ENCODE data around the gene INSL3. TPM values are rescaled to one million over a fixed set of nuclear protein-coding genes. Genes with fewer than 3 reads are reported as not detected.

The INSL3 gene
- total RNA-seq, 2 experiments from 2014 or later: 7.9 to 9.0 TPM

DNA sequence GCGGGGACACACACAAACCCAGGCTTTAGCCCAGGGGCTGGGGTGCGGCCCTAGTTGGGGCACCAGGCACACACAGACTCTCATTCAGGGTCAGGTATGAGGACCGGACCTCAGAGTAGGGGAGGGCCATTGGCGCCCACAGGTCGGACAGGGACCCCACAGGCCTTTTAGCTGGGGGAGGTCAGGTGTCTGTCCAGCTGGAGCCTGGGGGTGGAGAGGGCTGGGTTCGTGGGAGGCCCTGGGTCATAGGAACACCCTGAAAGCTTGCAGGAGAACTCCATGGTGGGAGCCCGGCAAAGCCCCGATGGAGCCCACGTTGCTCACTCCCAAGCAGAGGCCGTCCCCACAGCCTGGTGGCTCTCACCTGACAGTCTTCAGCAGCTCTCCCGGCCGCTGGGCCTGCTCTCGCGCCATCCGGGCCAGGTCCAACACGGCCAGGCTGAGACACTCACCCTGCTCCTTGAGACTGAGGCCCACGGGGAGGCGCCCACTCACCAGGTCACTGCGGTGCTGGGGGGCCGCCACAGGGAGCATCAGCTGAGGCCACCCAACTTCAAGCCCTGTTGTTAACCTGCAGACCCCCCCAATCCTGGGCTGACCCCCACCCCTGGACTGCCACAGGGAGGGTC lies 21.5 kb upstream of the INSL3 start:
- H3K36me3 Mint-ChIP-seq (ENCODE audit: low read depth): peaks cover 80% of the 10 kb centered on the region
- H3K27ac Mint-ChIP-seq: no peak overlapping the region
- ChIA-PET POLR2A (interaction anchor here (1.1 to 1.7 kb wide), 3 partner anchors 17 to 40 kb away, joined by 4 read pairs; partner anchors contain the start of gene RPL18A), CTCF (no interaction called here)
- peaks cover 48% of the 10 kb centered on the region for H3K4me1 Mint-ChIP-seq
- no peak overlapping the region for H3K4me3 Mint-ChIP-seq
- no peak for DNase-seq
- H3K27me3 Mint-ChIP-seq: no peaks in the 10 kb centered on the region
- H3K9me3 Mint-ChIP-seq: no peaks in the 10 kb centered on the region

DNA sequence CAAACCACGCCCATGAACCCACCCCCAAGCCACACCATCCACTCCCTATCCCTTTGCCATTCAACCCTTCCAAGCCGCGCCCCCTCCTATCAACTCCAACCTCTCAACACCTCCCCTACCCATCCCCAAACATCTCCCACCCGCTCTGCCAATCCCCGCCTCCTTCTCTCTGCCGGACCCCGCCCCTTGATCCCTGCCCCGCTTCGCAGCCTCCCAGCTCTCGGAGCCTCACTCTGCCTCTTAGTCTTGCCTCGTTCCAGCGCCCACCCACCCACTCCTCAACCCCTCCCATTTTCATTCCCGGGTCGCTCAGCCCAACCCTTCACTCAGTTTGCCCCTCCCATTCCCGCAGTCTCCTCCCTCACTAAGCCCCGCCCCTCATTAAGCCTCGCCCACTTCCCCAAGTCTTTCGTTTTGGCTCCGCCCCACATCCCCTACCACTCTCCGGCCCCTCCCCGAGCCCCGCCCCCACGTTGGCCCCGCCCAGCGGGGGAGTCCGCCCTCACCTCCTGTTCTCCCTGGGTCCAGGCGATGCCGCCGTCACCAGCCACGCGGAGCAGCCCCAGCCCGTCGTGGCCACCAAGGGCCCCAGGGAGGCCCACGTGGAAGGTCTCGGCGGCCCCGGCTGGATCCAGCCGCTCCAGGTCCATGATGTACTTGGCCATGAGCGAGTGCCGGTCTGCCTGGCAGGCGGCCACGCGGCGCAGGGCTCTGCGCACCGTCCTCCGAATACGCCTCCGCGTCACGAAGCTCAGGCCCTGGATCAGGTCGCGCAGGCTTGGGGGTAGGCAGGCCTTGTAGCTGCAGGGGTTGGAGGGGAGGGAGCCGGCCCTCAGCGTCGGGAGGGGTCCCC lies 20.7 kb upstream of the INSL3 start:
- H3K27me3 Mint-ChIP-seq: no peaks in the 10 kb centered on the region
- CTCF ChIA-PET: no interaction called here
- H3K4me3 Mint-ChIP-seq: no peak overlapping the region
- no peaks in the 10 kb centered on the region for H3K9me3 Mint-ChIP-seq
- POLR2A ChIA-PET: interaction anchor here (1.1 to 1.7 kb wide), 3 partner anchors 18 to 39 kb away, joined by 4 read pairs; partner anchors contain the start of gene RPL18A
- no peak overlapping the region for H3K27ac Mint-ChIP-seq
- DNase-seq: peak; percentile 67
- H3K36me3 Mint-ChIP-seq (ENCODE audit: low read depth): peaks cover 86% of the 10 kb centered on the region
- peaks cover 49% of the 10 kb centered on the region for H3K4me1 Mint-ChIP-seq

DNA sequence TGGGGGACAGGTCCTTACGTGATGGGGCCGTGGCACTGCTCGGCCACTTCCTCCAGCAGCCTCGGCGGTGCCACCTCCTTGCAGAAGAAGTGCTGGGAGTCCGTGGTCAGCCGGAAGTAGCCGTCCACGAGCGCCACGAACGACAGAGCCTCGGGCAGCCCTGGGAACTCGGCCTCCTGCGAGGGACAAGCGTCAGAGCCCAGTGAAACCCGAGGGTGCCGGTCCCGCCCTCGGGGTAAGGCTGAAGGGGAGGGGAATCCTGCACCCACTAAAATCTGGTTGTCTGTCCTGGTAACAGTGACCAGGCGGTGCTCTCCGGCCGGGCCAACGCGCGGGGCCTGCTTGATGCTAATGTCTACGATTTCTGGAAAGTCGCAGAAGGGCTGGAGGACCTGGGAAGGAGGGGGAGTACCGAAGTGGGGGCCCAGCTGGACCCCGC lies 20.1 kb upstream of the INSL3 start:
- ChIA-PET CTCF (no interaction called here), POLR2A (interaction anchor here (1.6 kb wide), 1 partner anchor 18 kb away, joined by 4 read pairs; the partner anchor contains the start of gene RPL18A)
- H3K27me3 Mint-ChIP-seq: no peaks in the 10 kb centered on the region
- H3K36me3 Mint-ChIP-seq (ENCODE audit: low read depth): peaks cover 90% of the 10 kb centered on the region
- no peaks in the 10 kb centered on the region for H3K9me3 Mint-ChIP-seq
- H3K4me1 Mint-ChIP-seq: peaks cover 51% of the 10 kb centered on the region
- no peak for DNase-seq
- H3K27ac Mint-ChIP-seq: no peak overlapping the region
- H3K4me3 Mint-ChIP-seq: no peak overlapping the region

DNA sequence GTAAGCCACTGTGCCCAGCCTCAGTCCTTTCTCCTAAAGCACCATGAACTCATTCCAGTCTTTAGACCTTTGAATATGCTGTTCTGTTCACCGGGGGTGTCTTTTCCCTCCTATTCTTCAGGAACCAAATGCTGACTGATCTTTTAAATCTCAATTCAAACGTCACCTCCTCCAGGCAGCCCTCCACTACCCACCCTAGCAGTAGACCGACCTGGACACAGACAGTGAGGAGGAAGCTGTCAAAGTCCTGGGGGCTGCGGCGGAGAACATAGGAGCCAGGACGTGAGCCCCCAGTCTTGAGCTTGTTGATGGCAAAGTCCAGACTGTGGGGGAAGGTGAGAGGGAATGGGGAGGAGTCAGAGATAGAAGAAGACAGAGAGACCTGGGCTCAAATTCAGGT lies 18.7 kb upstream of the INSL3 start:
- no peaks in the 10 kb centered on the region for H3K27me3 Mint-ChIP-seq
- CTCF ChIA-PET: no interaction called here
- POLR2A ChIA-PET: interaction anchor here (0.9 kb wide), 1 partner anchor 8 kb away, joined by 5 read pairs; the partner anchor contains the start of gene JAK3
- peaks cover 91% of the 10 kb centered on the region for H3K36me3 Mint-ChIP-seq (ENCODE audit: low read depth)
- H3K27ac Mint-ChIP-seq: no peak overlapping the region
- H3K4me3 Mint-ChIP-seq: no peak overlapping the region
- H3K4me1 Mint-ChIP-seq: peaks cover 49% of the 10 kb centered on the region
- H3K9me3 Mint-ChIP-seq: no peaks in the 10 kb centered on the region
- DNase-seq: no peak

DNA sequence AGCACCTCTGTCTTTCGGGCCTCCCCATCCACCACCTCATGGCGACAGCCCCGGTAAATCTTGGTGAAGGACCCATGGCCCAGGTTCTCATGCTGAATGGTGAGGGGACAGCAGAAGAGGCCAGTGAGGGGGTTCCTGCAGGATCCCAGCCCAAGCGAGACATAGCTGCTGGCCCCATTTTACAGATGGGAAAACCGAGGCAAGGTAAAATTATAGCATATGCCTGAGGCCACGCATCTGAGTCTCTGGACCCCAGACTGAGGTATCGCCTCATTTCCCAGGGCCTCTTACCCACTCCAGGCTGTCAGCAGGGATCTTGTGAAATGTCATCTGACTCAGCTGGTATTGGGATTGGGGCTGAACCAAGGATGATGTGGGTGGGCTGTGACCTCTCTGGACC lies 16.7 kb upstream of the INSL3 start:
- Mint-ChIP-seq H3K36me3 (ENCODE audit: low read depth) (peaks cover 89% of the 10 kb centered on the region), H3K27me3 (no peaks in the 10 kb centered on the region), H3K4me3 (no peak overlapping the region), H3K4me1 (peaks cover 39% of the 10 kb centered on the region), H3K9me3 (no peaks in the 10 kb centered on the region), H3K27ac (no peak overlapping the region)
- CTCF ChIA-PET: interaction anchor here (0.6 kb wide), 1 partner anchor 576 kb away, joined by 4 read pairs; no protein-coding TSS in a partner anchor
- DNase-seq: no peak
- POLR2A ChIA-PET: interaction anchor here (2.1 kb wide), 1 partner anchor 9 kb away, joined by 7 read pairs; the partner anchor contains the start of gene JAK3

DNA sequence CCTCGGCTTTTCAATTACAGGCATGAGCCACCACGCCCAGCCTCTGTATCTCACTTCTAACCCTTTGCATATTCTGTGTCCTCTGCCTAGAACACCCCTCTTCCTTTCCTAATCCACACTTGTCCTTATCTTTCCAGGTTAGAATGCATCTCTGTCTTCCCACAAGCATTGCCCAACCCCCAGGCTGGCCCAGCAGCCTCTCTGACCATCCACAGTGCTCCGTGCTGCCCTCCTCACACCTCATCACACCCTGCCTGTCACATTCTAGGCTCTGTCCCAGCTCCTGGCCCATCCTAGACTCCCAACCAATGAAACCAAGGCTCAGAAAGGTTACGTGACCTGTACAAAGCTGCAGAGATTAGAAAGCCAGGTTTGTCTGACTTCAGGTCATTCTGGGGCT lies 15.2 kb upstream of the INSL3 start:
- CTCF ChIA-PET: no interaction called here

DNA sequence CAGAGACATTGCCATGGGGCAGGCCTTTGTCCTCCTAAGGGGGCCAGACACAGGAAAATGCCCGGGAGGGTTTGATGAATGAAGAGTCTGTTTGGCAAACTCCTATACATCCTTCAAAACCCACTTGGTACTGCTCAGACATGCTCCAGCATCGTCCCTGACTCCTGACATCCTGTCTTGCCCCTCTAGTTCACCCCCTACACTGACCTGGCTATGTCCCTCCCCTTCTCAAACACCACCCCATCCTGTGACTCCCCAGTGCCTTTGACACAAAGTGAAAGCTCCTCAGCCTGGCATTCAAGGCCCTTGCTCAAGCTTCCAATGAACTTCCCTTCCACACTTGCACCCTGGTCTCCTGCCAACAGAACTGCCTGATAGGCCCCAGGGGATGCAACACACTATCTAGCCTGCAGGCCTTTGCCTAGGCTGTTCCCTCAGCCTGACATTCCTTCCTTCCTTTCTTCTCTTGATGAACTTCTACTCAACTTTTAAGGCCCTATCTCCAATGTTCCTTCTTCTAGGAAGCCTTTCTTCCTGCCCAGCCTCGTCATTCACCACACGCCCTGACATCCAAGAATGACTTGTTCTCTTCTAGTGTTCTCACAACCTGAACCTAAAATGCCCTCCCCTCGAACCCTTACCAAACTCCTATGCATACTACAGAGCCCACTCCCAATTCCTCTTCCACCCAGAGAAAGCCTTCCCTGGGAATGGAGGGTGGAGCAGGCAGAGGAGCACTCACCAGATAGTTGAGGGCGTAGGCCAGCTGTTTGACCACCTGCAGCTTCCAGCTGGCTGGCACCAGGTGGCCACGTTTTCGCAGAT lies 14.1 kb upstream of the INSL3 start:
- H3K36me3 Mint-ChIP-seq (ENCODE audit: low read depth): peaks cover 90% of the 10 kb centered on the region
- ChIA-PET CTCF (no interaction called here), POLR2A (interaction anchor here (1.3 to 6.0 kb wide), 5 partner anchors 11 to 25 kb away, joined by 3 to 42 read pairs (median 5); partner anchors contain the start of genes JAK3 and RPL18A)
- DNase-seq: no peak
- peaks cover 33% of the 10 kb centered on the region for H3K4me1 Mint-ChIP-seq
- H3K4me3 Mint-ChIP-seq: no peak overlapping the region
- H3K27ac Mint-ChIP-seq: peak overlapping the region; percentile 29
- H3K27me3 Mint-ChIP-seq: no peaks in the 10 kb centered on the region
- peaks cover 4% of the 10 kb centered on the region for H3K9me3 Mint-ChIP-seq

More for the DNA sequence above, 15.2 kb upstream of the INSL3 start:
- POLR2A ChIA-PET: interaction anchor here (2.1 to 6.0 kb wide), 3 partner anchors 10 to 14 kb away, joined by 5 to 42 read pairs (median 7); partner anchors contain the start of gene JAK3
- Mint-ChIP-seq H3K36me3 (ENCODE audit: low read depth) (peaks cover 91% of the 10 kb centered on the region), H3K27ac (peak overlapping the region; percentile 7), H3K27me3 (no peaks in the 10 kb centered on the region), H3K4me3 (no peak overlapping the region), H3K9me3 (peaks cover 2% of the 10 kb centered on the region), H3K4me1 (peaks cover 37% of the 10 kb centered on the region)
- DNase-seq: no peak

DNA sequence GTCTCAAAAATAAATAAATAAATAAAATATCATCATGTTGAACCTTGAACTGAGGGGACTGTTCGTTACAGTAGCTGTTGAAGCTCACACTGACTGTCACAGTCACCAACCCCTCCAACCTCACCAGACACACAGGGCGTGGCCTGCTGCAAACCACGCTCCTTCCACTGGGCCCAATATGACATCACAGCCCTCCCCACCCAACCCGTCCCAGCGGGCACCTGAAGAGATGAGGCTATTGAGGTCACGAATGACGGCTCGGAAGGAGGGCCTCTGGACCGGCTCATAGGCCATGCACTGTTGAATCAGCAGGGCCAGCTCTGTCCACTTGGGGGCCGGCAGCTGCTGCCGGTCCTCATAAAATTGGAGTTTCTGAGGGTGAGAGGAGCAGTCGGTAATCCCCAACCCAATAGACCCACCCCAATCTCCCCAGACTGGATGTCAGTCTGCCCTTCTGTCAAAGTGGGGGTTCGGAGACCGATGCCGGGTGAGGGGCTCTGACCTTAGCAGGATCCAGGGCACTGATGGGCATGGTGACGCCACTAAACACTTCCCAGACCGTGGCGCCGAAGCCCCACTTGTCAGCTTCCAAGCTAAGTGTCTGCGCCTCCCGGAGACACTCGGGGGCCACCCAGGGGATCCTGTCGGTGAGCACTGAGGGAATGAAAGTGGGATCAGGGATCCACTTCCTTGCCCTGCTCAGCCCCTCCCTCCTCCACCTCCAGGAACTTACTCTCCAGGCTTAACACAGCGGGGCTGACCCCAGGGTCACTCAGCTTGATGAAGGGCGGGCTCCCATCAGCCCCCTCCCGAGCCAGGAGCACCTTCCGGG lies 13.2 kb upstream of the INSL3 start:
- peak overlapping the region; percentile 31 for H3K27ac Mint-ChIP-seq
- no peak overlapping the region for H3K4me3 Mint-ChIP-seq
- H3K36me3 Mint-ChIP-seq (ENCODE audit: low read depth): peaks cover 92% of the 10 kb centered on the region
- CTCF ChIA-PET: no interaction called here
- POLR2A ChIA-PET: interaction anchor here (0.7 to 6.0 kb wide), 6 partner anchors 12 to 87 kb away, joined by 3 to 42 read pairs (median 5); partner anchors contain the start of genes JAK3 and RPL18A
- H3K27me3 Mint-ChIP-seq: no peaks in the 10 kb centered on the region
- peaks cover 5% of the 10 kb centered on the region for H3K9me3 Mint-ChIP-seq
- DNase-seq: peak; percentile 48
- H3K4me1 Mint-ChIP-seq: peaks cover 31% of the 10 kb centered on the region

DNA sequence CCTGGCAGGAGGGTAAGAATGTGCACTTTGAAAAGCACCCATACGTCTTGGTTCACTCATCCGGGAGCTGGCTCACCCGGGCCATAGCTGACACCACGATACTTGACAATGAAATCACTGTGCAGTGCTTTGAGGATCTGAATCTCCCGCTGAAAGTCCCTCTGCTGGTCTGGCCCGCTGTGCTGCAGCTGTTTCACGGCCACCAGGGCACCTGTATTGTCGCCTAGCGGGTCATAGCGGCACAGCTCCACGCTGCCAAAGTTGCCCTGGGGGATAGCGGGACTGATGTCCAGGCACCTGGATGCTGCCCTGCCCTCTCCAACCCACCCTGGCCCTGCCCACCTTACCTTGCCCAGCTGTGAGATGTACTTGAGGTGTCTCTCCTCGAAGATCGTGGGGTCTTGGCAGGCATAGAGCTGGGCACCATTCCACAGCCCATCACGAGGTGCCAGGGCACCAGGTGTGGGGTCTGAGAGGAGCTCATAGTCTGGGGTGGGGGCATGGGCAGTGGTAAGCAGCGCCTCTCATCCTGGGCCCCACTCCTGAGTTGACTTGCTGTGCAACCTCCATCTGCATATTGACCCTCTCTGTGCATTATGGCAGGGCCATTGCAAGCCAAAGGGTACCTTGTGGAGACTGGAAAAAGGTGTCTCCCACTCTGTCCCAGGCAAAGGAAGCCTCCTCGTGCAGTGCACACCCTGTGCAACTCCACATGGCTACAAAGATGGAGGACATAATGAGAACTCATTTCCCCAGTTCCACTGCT lies 11.3 kb upstream of the INSL3 start:
- peaks cover 85% of the 10 kb centered on the region for H3K36me3 Mint-ChIP-seq (ENCODE audit: low read depth)
- no peak overlapping the region for H3K27ac Mint-ChIP-seq
- DNase-seq: no peak
- H3K9me3 Mint-ChIP-seq: peaks cover 5% of the 10 kb centered on the region
- no peak overlapping the region for H3K4me3 Mint-ChIP-seq
- ChIA-PET CTCF (interaction anchor here (0.7 to 1.2 kb wide), 3 partner anchors 15 to 27 kb away, joined by 3 read pairs; partner anchors contain the start of genes JAK3 and RPL18A), POLR2A (interaction anchor here (0.9 to 6.0 kb wide), 6 partner anchors 13 to 27 kb away, joined by 3 to 42 read pairs (median 4); partner anchors contain the start of gene JAK3)
- peaks cover 30% of the 10 kb centered on the region for H3K4me1 Mint-ChIP-seq
- H3K27me3 Mint-ChIP-seq: no peaks in the 10 kb centered on the region

DNA sequence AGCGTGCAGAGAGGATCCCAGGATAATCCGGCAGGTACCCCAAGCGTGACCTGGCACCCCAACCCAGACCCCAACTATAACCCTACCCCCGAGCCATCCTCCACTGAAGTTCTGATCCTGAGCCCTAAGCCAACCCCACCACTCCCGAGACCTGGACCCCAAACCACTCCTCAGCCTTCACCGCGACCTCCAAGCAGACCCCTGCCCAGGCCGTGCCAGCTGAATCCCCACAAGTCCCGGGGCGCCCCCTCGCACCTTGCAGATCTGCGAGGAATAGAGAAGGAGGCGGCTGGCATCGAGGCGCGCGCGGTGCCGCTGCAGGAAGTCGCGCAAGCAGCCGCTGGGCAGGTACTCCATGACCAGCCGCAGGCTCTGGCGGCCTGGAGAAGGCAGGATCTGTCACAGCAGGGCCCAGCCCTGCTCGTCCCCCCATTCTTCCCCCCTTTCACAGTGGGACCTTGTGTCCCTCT lies 10.1 kb upstream of the INSL3 start:
- Mint-ChIP-seq H3K27me3 (no peaks in the 10 kb centered on the region), H3K27ac (no peak overlapping the region), H3K4me3 (no peak overlapping the region), H3K9me3 (peaks cover 5% of the 10 kb centered on the region), H3K36me3 (ENCODE audit: low read depth) (peaks cover 80% of the 10 kb centered on the region), H3K4me1 (peaks cover 27% of the 10 kb centered on the region)
- DNase-seq: no peak
- CTCF ChIA-PET: interaction anchor here (1.2 to 1.4 kb wide), 2 partner anchors 28 kb away, joined by 3 read pairs; partner anchors contain the start of gene RPL18A
- POLR2A ChIA-PET: interaction anchor here (0.8 to 6.0 kb wide), 4 partner anchors 15 to 29 kb away, joined by 3 to 42 read pairs (median 4); partner anchors contain the start of genes JAK3 and RPL18A

Data from activated CD4-positive, alpha-beta memory T cell treated with anti-CD3 and anti-CD28 coated beads, Interleukin-2, amount 10 ng/mL, durations not matched to agents 7 days and 5 days (primary cell).